GM23338 (cell line): Measurements from ENCODE around the gene EMD. TPM values are rescaled to one million over a fixed set of nuclear protein-coding genes. Genes with fewer than 3 reads are reported as not detected.

Experiments used
- ATAC-seq: fragments of 200-7000 bp; cut with Tn5 transposase; 3 replicates; pipeline ENCODE4 v1.9.1; 2020
- DNase-seq: peaks from one replicate; pipeline ENCODE4 v3.0.0-alpha.2; 2015; ENCODE audit warnings: low spot score
- H2AFZ ChIP-seq: fragments of 200-600 bp; sonication (generic); 2 replicates; pipeline ENCODE4 v1.8.0; 2016; ENCODE audit warnings: antibody characterized with exemption, mild to moderate bottlenecking, moderate library complexity
- H3F3A ChIP-seq: fragments of 200-600 bp; sonication (generic); replicated peaks from 2 replicates; pipeline ENCODE4 v1.8.0; 2017; ENCODE audit warnings: antibody characterized with exemption, mixed run types, low read depth
- H3K27ac ChIP-seq: fragments of 200-600 bp; sonication (generic); 2 replicates; pipeline ENCODE4 v1.6.1; 2016; ENCODE audit warnings: low read depth
- H3K27me3 ChIP-seq: fragments of 200-600 bp; sonication (generic); 2 replicates; pipeline ENCODE4 v1.8.0; 2016; ENCODE audit warnings: mild to moderate bottlenecking, mixed run types, moderate library complexity; ENCODE audit not compliant: insufficient read depth
- H3K36me3 ChIP-seq: fragments of 200-600 bp; sonication (generic); 2 replicates; pipeline ENCODE4 v1.8.0; 2016; ENCODE audit warnings: mild to moderate bottlenecking; ENCODE audit not compliant: insufficient read depth
- H3K4me1 ChIP-seq: fragments of 200-600 bp; sonication (generic); 2 replicates; pipeline ENCODE4 v1.8.0; 2016; ENCODE audit warnings: mild to moderate bottlenecking, moderate library complexity; ENCODE audit not compliant: insufficient read depth
- H3K4me2 ChIP-seq: fragments of 200-600 bp; sonication (generic); 2 replicates; pipeline ENCODE4 v1.7.1; 2017; ENCODE audit warnings: mixed run types
- H3K4me3 ChIP-seq: fragments of 200-600 bp; sonication (generic); 2 replicates; pipeline ENCODE4 v1.6.1; 2016; ENCODE audit warnings: mixed run types
- H3K79me2 ChIP-seq: fragments of 200-600 bp; sonication (generic); replicated peaks from 2 replicates; pipeline ENCODE4 v1.8.0; 2017; ENCODE audit warnings: mild to moderate bottlenecking; ENCODE audit not compliant: insufficient read depth
- H3K9me2 ChIP-seq: fragments of 200-600 bp; sonication (generic); 2 replicates; pipeline ENCODE4 v1.8.0; 2017; ENCODE audit not compliant: insufficient read depth
- H4K20me1 ChIP-seq: fragments of 200-600 bp; sonication (generic); replicated peaks from 2 replicates; pipeline ENCODE4 v1.8.0; 2017; ENCODE audit warnings: mild to moderate bottlenecking; ENCODE audit not compliant: insufficient read depth
- H3K27ac Mint-ChIP-seq: 2 replicates; pipeline ENCODE4 v1.8.0; 2020; ENCODE audit warnings: inconsistent platforms, mild to moderate bottlenecking, moderate library complexity, mixed read lengths
- H3K27me3 Mint-ChIP-seq: 3 replicates; pipeline ENCODE4 v1.8.0; 2022; ENCODE audit warnings: low read depth, mild to moderate bottlenecking, moderate library complexity, mixed read lengths, inconsistent platforms; ENCODE audit not compliant: insufficient read depth, poor library complexity
- H3K36me3 Mint-ChIP-seq: 3 replicates; pipeline ENCODE4 v1.8.0; 2021; ENCODE audit warnings: low read depth, mild to moderate bottlenecking, inconsistent platforms, moderate library complexity, mixed read lengths
- H3K4me1 Mint-ChIP-seq: 3 replicates; pipeline ENCODE4 v1.8.0; 2020; ENCODE audit warnings: mild to moderate bottlenecking, inconsistent platforms, mixed read lengths
- H3K4me3 Mint-ChIP-seq: 3 replicates; pipeline ENCODE4 v1.8.0; 2021; ENCODE audit warnings: moderate library complexity, mild to moderate bottlenecking, inconsistent platforms, mixed read lengths
- H3K9me3 Mint-ChIP-seq: 3 replicates; pipeline ENCODE4 v1.8.0; 2020; ENCODE audit warnings: moderate library complexity, mild to moderate bottlenecking, inconsistent platforms, mixed read lengths
- EZH2phosphoT487 ChIP-seq: fragments of 200-600 bp; sonication (generic); IDR thresholded peaks from one replicate; pipeline ENCODE4 v1.8.1; 2018; ENCODE audit warnings: antibody characterized with exemption; ENCODE audit not compliant: unreplicated experiment
- JUNB ChIP-seq: IDR thresholded peaks from one replicate; pipeline ENCODE4 v1.6.1; 2016; ENCODE audit warnings: antibody characterized with exemption; ENCODE audit not compliant: unreplicated experiment
- NANOG ChIP-seq: IDR thresholded peaks from 2 replicates; pipeline ENCODE4 v1.6.1; 2016; ENCODE audit warnings: antibody characterized with exemption, borderline replicate concordance
- POLR2AphosphoS5 ChIP-seq: IDR thresholded peaks from 2 replicates; pipeline ENCODE4 v1.6.1; 2016; ENCODE audit warnings: antibody characterized with exemption, low read depth
- STAT1 ChIP-seq: IDR thresholded peaks from one replicate; pipeline ENCODE4 v1.6.1; 2016; ENCODE audit warnings: antibody characterized with exemption; ENCODE audit not compliant: unreplicated experiment
- ZNF114 ChIP-seq: fragments of 250-450 bp; sonication (Bioruptor Pico); IDR thresholded peaks from 2 replicates; pipeline ENCODE4 v1.5.0; 2020; ENCODE audit warnings: mild to moderate bottlenecking, moderate library complexity
- ZNF331 ChIP-seq: fragments of 250-450 bp; sonication (Bioruptor Pico); IDR thresholded peaks from 2 replicates; pipeline ENCODE4 v1.5.0; 2020; ENCODE audit warnings: low read depth, mild to moderate bottlenecking, moderate library complexity
- polyA plus RNA-seq: library from polyadenylated mRNA; unstranded; fragments of >200 nt; fragmentation: Nextera tagmentation; extraction: Ambion mirVana; gene quantifications from 2 replicates; pipeline ENCODE4 v1.2.1, GENCODE V29; 2016
- total RNA-seq: library from RNA; depleted of rRNA; stranded (reverse); fragments of >200 nt; shearing (Covaris generic); gene quantifications from 2 replicates; pipeline ENCODE4 v1.2.3, GENCODE V29; 2014
- TF ChIP-seq, protein P1 (sequence below): fragments of 250-450 bp; sonication (Bioruptor Pico); IDR thresholded peaks from 2 replicates; pipeline ENCODE4 v1.5.0; 2020; ENCODE audit warnings: mild to moderate bottlenecking, moderate library complexity
- TF ChIP-seq, protein P2 (sequence below), 2 experiments: fragments of 200-600 bp in 1 of 2; sonication (generic) in 1 of 2; conservative IDR thresholded peaks; 2 replicates each; pipeline versions ENCODE4 v1.5.1 to v1.6.1; 2016 to 2017; ENCODE audit warnings: antibody characterized with exemption in 2 of 2, low read depth in 2 of 2, mild to moderate bottlenecking in 2 of 2, moderate library complexity in 1 of 2

Gene EMD
- total and polyA plus RNA-seq, 2 experiments from 2014 or later: 74.2 to 78.6 TPM

DNA sequence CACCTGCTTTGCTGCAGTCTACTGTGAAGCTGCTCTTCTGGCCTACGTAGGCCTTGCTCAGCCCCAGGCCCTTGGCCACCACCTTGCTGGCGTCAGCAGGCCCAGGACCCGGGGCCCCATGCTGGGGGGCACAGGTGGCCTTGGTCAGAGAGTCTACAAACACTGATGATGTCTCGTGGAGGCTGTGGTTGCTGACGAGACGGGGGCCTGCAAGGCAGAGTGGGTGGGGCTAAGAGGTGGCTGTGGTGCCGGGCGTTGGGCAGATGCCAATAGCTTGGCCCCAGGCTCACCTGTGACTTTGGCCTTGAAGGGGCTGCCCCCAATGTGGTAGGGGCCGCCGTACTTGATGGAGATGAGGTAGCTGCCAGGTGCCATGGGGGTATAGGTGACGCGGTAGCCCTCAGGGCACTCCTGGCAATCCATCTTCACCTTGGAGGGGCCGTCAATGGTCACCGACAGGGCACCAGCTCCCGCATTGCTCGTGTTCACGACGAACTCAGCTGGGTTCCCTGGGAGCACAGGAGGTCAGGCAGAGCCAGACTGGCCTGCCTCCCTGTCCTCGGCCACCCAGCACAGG lies 29.6 kb upstream of the EMD start:
- Histone ChIP-seq H3F3A (peaks cover 10% of the 10 kb centered on the region), H3K4me3 (no peak overlapping the region), H3K79me2 (no peaks in the 10 kb centered on the region), H3K36me3 (peaks cover 10% of the 10 kb centered on the region), H2AFZ (no peak overlapping the region), H3K27ac (no peak overlapping the region), H3K4me1 (no peaks in the 10 kb centered on the region), H3K4me2 (no peak overlapping the region), H3K27me3 (no peaks in the 10 kb centered on the region), H3K9me2 (no peaks in the 10 kb centered on the region), H4K20me1 (no peaks in the 10 kb centered on the region)
- H3K27ac Mint-ChIP-seq: no peak overlapping the region
- H3K36me3 Mint-ChIP-seq: peaks cover 56% of the 10 kb centered on the region
- no peaks in the 10 kb centered on the region for H3K9me3 Mint-ChIP-seq
- DNase-seq: no peak
- peaks cover 5% of the 10 kb centered on the region; the same call in 2 of the 3 replicates for H3K4me1 Mint-ChIP-seq
- ATAC-seq: no peak
- peaks cover 8% of the 10 kb centered on the region for H3K27me3 Mint-ChIP-seq
- TF ChIP-seq EZH2phosphoT487: no peak
- no peak for TF ChIP-seq NANOG
- TF ChIP-seq, protein P1, sequence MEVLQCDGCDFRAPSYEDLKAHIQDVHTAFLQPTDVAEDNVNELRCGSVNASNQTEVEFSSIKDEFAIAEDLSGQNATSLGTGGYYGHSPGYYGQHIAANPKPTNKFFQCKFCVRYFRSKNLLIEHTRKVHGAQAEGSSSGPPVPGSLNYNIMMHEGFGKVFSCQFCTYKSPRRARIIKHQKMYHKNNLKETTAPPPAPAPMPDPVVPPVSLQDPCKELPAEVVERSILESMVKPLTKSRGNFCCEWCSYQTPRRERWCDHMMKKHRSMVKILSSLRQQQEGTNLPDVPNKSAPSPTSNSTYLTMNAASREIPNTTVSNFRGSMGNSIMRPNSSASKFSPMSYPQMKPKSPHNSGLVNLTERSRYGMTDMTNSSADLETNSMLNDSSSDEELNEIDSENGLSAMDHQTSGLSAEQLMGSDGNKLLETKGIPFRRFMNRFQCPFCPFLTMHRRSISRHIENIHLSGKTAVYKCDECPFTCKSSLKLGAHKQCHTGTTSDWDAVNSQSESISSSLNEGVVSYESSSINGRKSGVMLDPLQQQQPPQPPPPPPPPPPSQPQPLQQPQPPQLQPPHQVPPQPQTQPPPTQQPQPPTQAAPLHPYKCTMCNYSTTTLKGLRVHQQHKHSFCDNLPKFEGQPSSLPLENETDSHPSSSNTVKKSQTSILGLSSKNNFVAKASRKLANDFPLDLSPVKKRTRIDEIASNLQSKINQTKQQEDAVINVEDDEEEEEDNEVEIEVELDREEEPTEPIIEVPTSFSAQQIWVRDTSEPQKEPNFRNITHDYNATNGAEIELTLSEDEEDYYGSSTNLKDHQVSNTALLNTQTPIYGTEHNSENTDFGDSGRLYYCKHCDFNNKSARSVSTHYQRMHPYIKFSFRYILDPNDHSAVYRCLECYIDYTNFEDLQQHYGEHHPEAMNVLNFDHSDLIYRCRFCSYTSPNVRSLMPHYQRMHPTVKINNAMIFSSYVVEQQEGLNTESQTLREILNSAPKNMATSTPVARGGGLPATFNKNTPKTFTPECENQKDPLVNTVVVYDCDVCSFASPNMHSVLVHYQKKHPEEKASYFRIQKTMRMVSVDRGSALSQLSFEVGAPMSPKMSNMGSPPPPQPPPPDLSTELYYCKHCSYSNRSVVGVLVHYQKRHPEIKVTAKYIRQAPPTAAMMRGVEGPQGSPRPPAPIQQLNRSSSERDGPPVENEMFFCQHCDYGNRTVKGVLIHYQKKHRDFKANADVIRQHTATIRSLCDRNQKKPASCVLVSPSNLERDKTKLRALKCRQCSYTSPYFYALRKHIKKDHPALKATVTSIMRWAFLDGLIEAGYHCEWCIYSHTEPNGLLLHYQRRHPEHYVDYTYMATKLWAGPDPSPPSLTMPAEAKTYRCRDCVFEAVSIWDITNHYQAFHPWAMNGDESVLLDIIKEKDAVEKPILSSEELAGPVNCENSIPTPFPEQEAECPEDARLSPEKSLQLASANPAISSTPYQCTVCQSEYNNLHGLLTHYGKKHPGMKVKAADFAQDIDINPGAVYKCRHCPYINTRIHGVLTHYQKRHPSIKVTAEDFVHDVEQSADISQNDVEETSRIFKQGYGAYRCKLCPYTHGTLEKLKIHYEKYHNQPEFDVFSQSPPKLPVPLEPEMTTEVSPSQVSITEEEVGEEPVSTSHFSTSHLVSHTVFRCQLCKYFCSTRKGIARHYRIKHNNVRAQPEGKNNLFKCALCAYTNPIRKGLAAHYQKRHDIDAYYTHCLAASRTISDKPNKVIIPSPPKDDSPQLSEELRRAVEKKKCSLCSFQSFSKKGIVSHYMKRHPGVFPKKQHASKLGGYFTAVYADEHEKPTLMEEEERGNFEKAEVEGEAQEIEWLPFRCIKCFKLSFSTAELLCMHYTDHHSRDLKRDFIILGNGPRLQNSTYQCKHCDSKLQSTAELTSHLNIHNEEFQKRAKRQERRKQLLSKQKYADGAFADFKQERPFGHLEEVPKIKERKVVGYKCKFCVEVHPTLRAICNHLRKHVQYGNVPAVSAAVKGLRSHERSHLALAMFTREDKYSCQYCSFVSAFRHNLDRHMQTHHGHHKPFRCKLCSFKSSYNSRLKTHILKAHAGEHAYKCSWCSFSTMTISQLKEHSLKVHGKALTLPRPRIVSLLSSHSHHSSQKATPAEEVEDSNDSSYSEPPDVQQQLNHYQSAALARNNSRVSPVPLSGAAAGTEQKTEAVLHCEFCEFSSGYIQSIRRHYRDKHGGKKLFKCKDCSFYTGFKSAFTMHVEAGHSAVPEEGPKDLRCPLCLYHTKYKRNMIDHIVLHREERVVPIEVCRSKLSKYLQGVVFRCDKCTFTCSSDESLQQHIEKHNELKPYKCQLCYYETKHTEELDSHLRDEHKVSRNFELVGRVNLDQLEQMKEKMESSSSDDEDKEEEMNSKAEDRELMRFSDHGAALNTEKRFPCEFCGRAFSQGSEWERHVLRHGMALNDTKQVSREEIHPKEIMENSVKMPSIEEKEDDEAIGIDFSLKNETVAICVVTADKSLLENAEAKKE (CRISPR knock-in tag): no peak
- TF ChIP-seq JUNB: no peak
- TF ChIP-seq POLR2AphosphoS5: no peak
- TF ChIP-seq ZNF114 (CRISPR knock-in tag): no peak
- H3K4me3 Mint-ChIP-seq: no peak overlapping the region

DNA sequence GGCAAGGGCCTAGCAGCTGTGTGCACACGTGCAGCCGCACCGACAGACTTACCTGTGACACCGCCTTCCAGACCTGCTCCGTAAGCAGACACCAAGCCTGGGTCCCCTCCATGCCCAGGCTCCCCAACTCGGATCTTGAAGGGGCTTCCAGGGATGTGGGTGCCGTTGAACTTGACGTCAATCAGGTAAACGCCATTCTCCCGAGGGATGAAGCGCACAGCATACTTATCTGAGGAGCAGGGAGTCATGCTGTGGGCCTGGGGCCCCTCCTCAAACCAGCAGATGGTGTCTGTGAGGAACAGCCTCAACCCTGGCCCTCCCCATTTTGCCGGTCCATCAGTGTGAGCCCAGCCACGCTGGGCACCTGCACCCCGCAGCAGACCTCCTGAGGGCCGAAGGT lies 29.1 kb upstream of the EMD start:
- H3K4me3 Mint-ChIP-seq: no peak overlapping the region
- no peak overlapping the region for H3K27ac ChIP-seq
- peaks cover 5% of the 10 kb centered on the region; the same call in 2 of the 3 replicates for H3K4me1 Mint-ChIP-seq
- no peak overlapping the region for H2AFZ ChIP-seq
- H3K4me1 ChIP-seq: no peaks in the 10 kb centered on the region
- H3F3A ChIP-seq: peaks cover 10% of the 10 kb centered on the region
- ATAC-seq (no peak), DNase-seq (no peak)
- H3K4me3 ChIP-seq: no peak overlapping the region
- H3K9me2 ChIP-seq: no peaks in the 10 kb centered on the region
- H3K27ac Mint-ChIP-seq: no peak overlapping the region
- H3K27me3 Mint-ChIP-seq: peaks cover 8% of the 10 kb centered on the region
- no peaks in the 10 kb centered on the region for H3K27me3 ChIP-seq
- no peaks in the 10 kb centered on the region for H4K20me1 ChIP-seq
- no peak overlapping the region for H3K4me2 ChIP-seq
- no peaks in the 10 kb centered on the region for H3K79me2 ChIP-seq
- H3K36me3 Mint-ChIP-seq: peaks cover 59% of the 10 kb centered on the region
- H3K36me3 ChIP-seq: peaks cover 10% of the 10 kb centered on the region
- H3K9me3 Mint-ChIP-seq: no peaks in the 10 kb centered on the region
- TF ChIP-seq STAT1: no peak
- TF ChIP-seq, protein P2, sequence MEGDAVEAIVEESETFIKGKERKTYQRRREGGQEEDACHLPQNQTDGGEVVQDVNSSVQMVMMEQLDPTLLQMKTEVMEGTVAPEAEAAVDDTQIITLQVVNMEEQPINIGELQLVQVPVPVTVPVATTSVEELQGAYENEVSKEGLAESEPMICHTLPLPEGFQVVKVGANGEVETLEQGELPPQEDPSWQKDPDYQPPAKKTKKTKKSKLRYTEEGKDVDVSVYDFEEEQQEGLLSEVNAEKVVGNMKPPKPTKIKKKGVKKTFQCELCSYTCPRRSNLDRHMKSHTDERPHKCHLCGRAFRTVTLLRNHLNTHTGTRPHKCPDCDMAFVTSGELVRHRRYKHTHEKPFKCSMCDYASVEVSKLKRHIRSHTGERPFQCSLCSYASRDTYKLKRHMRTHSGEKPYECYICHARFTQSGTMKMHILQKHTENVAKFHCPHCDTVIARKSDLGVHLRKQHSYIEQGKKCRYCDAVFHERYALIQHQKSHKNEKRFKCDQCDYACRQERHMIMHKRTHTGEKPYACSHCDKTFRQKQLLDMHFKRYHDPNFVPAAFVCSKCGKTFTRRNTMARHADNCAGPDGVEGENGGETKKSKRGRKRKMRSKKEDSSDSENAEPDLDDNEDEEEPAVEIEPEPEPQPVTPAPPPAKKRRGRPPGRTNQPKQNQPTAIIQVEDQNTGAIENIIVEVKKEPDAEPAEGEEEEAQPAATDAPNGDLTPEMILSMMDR (conservative IDR thresholded peaks at IDR 0.05; ENCODE audit: low read depth in 2 of 2): no peak
- no peak for TF ChIP-seq EZH2phosphoT487
- TF ChIP-seq ZNF331 (CRISPR knock-in tag): no peak
- no peak for TF ChIP-seq NANOG
- TF ChIP-seq JUNB: no peak
